ENCODE results near the gene ZNF678. TPM values are rescaled to one million over a fixed set of nuclear protein-coding genes. Genes with fewer than 3 reads are reported as not detected.

Gene ZNF678
- total and polyA plus RNA-seq, 9 of the 15 experiments (the other 6 are each of a cell fraction or from before 2014, with no cell fraction given) = 3.0 to 16.8 (median 8.0) TPM

GRCh38 chr1:227532019-227532619 lies 31.2 kb upstream of the ZNF678 start (continued):
- TF ChIP-seq SMARCA4 (IDR thresholded peaks at IDR 0.05) (peak; percentile 61), CC2D1A (IDR thresholded peaks at IDR 0.05) (peak; percentile 47; the same call in 1 of the 2 replicates), MLLT1 (IDR thresholded peaks at IDR 0.05) (no peak), SMARCC2 (IDR thresholded peaks at IDR 0.05; ENCODE audit: low read depth) (0 out of 2 replicates have a peak, but pooled peaks have one; percentile 38), MAFG (tag; conservative IDR thresholded peaks at IDR 0.05) (peak; percentile 89), ZEB2 (IDR thresholded peaks at IDR 0.05) (peak; percentile 52; the same call in 1 of the 2 replicates), LEF1 (IDR thresholded peaks at IDR 0.05) (peak; percentile 72; the same call in 1 of the 2 replicates), ZNF316 (IDR thresholded peaks at IDR 0.05) (peak; percentile 84), DMBX1 (CRISPR knock-in tag; IDR thresholded peaks at IDR 0.05; ENCODE audit: borderline replicate concordance) (peak; percentile 39; the same call in 1 of the 2 replicates), TFAP4 (CRISPR knock-in tag; IDR thresholded peaks at IDR 0.05; ENCODE audit: borderline replicate concordance) (peak; percentile 59; the same call in 1 of the 2 replicates), NR2C2 (CRISPR knock-in tag; IDR thresholded peaks at IDR 0.05) (no peak), NR2C2 (tag; IDR thresholded peaks at IDR 0.05) (peak; percentile 33; the same call in 1 of the 2 replicates), RFX1 (IDR thresholded peaks at IDR 0.05) (peak; percentile 53), HDAC8 (tag; IDR thresholded peaks at IDR 0.05) (no peak), NCOR1 (IDR thresholded peaks at IDR 0.05) (peak; percentile 30; the same call in 1 of the 2 replicates), YY1 (IDR thresholded peaks at IDR 0.05; ENCODE audit: borderline replicate concordance in 1 of 3, control insufficient read depth in 1 of 3, extremely low read depth in 1 of 3, insufficient read depth in 3 of 3, insufficient read length in 1 of 3, insufficient replicate concordance in 2 of 3, low read depth in 1 of 3, low read length in 2 of 3) (peak; percentile 19 to 71 (median 41)), ESRRA (IDR thresholded peaks at IDR 0.05; ENCODE audit: borderline replicate concordance, low read depth) (peak; percentile 37; the same call in 1 of the 2 replicates)
- TF ChIP-seq, protein P1, sequence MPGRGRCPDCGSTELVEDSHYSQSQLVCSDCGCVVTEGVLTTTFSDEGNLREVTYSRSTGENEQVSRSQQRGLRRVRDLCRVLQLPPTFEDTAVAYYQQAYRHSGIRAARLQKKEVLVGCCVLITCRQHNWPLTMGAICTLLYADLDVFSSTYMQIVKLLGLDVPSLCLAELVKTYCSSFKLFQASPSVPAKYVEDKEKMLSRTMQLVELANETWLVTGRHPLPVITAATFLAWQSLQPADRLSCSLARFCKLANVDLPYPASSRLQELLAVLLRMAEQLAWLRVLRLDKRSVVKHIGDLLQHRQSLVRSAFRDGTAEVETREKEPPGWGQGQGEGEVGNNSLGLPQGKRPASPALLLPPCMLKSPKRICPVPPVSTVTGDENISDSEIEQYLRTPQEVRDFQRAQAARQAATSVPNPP (IDR thresholded peaks at IDR 0.05; ENCODE audit: borderline replicate concordance, insufficient read depth, insufficient read length) = no peak
- TF ChIP-seq, protein P2, sequence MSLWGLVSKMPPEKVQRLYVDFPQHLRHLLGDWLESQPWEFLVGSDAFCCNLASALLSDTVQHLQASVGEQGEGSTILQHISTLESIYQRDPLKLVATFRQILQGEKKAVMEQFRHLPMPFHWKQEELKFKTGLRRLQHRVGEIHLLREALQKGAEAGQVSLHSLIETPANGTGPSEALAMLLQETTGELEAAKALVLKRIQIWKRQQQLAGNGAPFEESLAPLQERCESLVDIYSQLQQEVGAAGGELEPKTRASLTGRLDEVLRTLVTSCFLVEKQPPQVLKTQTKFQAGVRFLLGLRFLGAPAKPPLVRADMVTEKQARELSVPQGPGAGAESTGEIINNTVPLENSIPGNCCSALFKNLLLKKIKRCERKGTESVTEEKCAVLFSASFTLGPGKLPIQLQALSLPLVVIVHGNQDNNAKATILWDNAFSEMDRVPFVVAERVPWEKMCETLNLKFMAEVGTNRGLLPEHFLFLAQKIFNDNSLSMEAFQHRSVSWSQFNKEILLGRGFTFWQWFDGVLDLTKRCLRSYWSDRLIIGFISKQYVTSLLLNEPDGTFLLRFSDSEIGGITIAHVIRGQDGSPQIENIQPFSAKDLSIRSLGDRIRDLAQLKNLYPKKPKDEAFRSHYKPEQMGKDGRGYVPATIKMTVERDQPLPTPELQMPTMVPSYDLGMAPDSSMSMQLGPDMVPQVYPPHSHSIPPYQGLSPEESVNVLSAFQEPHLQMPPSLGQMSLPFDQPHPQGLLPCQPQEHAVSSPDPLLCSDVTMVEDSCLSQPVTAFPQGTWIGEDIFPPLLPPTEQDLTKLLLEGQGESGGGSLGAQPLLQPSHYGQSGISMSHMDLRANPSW (CRISPR knock-in tag; IDR thresholded peaks at IDR 0.05) = 0 out of 2 replicates have a peak, but pooled peaks have one; percentile 38
- TF ChIP-seq, protein P3, sequence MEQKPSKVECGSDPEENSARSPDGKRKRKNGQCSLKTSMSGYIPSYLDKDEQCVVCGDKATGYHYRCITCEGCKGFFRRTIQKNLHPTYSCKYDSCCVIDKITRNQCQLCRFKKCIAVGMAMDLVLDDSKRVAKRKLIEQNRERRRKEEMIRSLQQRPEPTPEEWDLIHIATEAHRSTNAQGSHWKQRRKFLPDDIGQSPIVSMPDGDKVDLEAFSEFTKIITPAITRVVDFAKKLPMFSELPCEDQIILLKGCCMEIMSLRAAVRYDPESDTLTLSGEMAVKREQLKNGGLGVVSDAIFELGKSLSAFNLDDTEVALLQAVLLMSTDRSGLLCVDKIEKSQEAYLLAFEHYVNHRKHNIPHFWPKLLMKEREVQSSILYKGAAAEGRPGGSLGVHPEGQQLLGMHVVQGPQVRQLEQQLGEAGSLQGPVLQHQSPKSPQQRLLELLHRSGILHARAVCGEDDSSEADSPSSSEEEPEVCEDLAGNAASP (IDR thresholded peaks at IDR 0.05) = no peak

Measured in K562 (cell line).